Muscle of back (tissue), 11 donors: ENCODE measurements around the gene MAPK8IP2. TPM values are rescaled to one million over a fixed set of nuclear protein-coding genes. Genes with fewer than 3 reads are reported as not detected.
"Not testable (repeated sequence)": the region's sequence is repeated elsewhere in the genome, so short reads cannot be mapped to it uniquely, and the experiment has no call there.

Experiments
- DNase-seq, 3 donors: peaks; one replicate each; pipeline versions ENCODE4 v3.0.0 to v3.0.0-alpha.2; 2013
- polyA plus RNA-seq, 10 donors: library from polyadenylated mRNA; unstranded; fragments of 120-200 nt; gene quantifications; one replicate each; pipeline ENCODE4 v1.2.1, GENCODE V29; 2013; ENCODE audit not compliant: insufficient read length in 10 of 10

The MAPK8IP2 gene
- polyA plus RNA-seq, 10 donors, result 0.24 to 0.70 (median 0.44) TPM

- no peak for DNase-seq
Measured at GRCh38 chr22:50612528-50613221, 12.1 kb downstream of the MAPK8IP2 start.

DNA sequence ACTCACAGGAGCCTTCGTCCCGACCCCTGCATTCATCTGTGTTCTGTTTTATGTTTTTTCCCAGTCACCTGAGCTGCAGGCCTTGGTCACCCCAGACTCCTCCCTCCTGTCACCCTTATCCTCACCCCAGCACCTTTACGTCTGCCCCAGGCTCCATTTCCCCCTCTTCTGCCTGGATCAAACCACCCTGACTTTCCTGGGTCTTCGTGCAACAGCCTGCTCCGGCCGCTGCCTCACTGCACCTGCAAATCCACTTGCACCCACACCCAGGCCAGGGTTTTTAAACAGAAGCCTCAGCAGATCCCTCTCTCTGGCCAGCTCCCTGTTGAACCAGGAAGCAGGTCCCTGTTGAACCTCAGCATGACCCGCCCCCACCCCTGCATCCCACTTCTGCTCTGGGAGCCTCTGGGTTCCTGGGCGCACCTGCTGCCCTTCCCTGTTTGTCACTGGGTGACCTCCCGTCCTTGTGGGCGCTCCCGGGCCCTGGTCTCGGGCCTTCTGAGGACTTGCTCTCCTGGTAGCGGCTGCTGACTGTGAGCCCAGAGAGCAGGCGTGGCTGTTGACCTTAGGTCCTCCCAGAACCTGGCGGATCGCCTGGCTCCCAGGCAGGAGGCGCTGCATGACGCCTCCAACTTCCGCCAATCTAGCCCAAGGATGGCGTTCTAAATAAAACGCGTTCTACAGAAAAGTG is 12.8 kb downstream of the MAPK8IP2 start:
- DNase-seq, result no peak

DNA sequence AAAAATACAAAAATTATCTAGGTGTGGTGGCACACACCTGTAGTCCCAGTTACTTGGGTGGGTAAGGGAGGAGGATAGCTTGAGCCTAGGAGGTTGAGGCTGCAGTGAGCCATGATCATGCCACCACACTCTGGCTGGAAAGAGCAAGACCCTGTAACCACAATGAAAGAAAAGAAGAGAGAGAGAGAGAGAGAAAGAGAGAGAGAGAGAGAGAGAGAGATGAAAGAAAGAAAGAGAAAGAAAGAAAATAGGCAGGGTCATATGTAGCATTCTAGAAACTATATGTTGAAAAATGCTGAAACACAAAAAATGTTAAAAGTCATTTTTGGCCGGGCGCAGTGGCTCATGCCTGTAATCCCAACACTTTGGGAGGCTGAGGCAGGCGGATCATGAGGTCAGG is 13.7 kb downstream of the MAPK8IP2 start:
- not testable (repeated sequence) for DNase-seq

- no peak for DNase-seq
Measured at GRCh38 chr22:50620593-50621355, 20.2 kb downstream of the MAPK8IP2 start.

DNA sequence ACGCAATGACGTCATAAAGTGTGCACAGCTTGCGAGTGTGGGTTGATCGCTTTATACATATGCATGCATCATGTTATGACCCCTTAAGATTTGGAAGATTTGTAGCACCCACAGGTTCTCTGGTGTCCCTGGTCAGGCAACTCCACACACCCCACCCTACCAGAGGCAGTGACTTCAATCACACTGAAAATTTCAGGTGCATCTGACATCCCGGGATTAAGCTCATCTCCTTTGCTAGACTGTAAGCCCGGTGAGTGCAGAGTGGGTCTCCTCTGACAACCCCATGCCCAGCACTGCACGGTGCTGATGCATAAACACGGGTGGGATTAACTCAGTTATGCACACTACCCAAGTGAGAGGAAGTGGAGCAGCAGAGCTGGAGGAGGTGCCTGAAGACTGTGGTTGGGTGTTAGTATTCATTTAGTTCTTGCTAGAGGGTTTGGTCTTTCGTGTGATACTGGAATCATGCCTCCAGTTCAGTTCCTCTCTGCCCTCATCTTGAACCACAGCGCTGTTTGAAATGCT is 20.8 kb downstream of the MAPK8IP2 start:
- no peak for DNase-seq

- no peak for DNase-seq
Measured at GRCh38 chr22:50621948-50622722, 21.5 kb downstream of the MAPK8IP2 start.

GRCh38 chr22:50622723-50623327 is 22.2 kb downstream of the MAPK8IP2 start:
- DNase-seq, result no peak

DNA sequence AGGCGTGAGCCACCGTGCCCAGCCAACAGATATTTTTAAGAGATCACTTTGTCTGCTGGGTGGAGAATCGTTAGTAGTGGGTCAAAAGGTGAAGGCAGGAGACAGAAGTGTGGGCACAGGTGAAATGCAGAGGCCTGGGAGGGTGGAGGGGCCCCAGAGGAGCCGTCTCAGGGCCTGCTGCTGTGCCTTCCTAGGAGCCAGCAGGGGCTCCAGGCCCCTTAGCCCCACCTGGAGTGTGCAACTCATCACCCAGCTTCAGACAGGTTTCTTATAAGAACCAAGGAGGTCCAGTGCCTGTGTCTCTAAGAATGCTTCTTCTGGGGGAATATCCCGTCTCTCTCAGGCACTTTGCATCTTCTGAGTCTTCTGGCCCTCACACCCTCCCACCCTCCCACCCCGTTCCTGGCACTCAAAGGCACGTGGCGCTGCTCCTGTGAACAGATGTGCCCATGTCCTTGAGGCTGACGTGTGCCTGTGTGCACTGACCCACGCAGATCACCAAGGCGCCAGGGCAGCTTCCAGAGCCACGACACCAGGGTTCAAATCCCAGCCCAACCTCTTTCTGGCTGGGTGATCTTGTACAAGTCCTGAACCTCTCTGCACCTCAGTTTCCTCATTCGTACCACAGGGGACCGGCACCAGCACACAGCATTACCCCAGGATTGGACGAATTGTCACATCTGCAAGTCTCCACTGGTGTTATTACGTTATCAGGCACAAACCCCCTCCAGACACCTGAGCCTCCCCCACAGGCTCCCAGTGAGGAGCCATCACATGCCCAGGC is 23.9 kb downstream of the MAPK8IP2 start:
- no peak for DNase-seq

DNA sequence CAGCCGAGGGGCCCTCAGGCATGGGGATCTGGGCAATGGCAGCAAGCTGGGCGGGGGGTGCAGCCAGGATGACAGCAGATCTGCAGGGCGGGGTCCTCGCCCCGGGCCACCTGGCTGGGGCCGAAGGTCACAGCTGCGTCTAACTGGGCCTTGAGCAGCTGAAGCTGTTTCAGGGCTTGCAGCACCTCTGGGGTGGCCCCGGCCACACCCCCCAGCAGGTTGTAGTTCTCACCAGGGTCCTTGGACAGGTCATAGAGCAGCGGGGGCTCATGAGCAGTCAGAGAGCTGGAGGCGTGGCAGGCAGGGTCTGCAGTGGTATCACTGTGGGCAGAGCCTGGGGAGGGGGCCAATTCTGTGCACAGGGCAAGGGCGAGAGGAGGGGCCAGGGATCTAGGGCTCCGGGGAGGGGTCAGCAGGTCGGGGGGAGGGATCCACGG is 24.6 kb downstream of the MAPK8IP2 start:
- DNase-seq, result no peak

GRCh38 chr22:50625568-50626313 is 25.1 kb downstream of the MAPK8IP2 start:
- DNase-seq, result no peak

DNA sequence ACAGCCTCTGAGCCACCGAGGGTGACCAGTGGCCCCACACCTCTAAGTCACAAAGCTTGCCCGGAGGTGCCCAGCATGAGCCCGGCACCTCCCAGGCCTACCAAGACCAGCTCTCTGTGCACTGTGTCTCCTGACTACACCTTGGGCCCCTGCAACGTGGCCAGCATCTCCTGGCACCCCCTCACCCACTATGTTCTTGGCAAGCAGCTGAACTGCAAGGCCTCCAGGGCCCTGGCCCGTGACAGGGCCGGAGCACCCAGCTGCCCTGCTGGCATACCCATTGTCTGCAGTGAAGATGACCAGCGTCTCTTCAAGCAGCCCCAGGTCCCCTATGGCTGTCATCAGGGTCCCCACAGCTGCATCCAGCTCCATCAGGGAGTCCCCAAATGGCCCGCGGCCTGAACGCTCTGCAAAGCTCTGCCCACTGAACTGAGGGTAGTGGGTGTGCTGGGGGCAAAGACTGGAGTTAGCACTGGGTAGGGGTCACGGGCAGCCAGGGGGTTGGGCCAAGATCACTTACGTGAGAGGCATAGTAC is 25.8 kb downstream of the MAPK8IP2 start:
- DNase-seq, result no peak

GRCh38 chr22:50626850-50627641 is 26.5 kb downstream of the MAPK8IP2 start:
- no peak for DNase-seq

DNA sequence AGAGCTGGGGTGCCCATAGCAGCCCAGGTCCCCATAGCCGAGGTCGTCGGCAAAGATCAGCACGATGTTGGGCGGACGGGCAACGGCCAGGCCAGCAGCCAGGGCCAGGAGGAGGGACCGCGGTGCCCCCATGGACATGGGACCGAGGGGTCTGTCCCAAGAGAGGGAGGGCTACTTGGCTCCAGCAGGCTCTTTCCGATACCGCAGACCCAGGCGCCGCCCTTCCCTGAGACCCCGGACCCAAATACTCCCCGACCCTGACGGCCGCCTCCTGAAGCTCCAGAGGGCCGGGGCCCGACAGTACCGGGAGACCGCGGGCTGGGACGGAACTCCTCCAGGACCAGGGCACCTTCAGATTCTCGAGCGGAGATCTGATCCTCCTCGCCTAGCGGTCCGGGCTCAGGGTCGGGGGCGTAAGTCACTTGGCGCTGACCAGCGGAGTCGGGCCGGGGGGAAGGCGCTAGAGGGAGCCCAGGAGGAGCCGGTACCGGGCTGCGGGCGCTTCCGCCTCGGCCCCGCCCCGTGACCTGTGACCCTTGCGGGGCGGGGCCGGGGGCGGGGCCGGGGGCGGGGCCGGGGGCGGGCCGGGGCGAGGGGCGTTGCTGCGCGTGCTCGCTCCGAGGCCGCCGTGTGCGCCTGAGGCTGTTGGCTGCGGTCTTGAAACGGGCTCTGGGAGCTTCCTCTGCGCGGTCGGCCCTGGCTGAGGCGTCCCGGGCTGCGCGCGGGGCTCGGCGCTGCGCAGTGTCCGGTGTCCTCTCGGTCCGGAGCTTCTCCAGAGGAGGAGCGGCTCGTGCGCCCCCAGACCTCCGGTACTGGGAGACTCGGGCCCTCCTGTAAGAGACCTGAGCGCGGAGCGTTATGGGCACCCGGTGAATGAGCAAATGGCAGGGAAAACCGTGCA is 27.3 kb downstream of the MAPK8IP2 start, which contains the start of gene ARSA:
ARSA (minus strand) TSS at position 511 of the 901 bp plus-strand sequence; CDS start at position 138, 373 bp downstream.
- DNase-seq, result peak; percentile 72 to 92 (median 86)

DNA sequence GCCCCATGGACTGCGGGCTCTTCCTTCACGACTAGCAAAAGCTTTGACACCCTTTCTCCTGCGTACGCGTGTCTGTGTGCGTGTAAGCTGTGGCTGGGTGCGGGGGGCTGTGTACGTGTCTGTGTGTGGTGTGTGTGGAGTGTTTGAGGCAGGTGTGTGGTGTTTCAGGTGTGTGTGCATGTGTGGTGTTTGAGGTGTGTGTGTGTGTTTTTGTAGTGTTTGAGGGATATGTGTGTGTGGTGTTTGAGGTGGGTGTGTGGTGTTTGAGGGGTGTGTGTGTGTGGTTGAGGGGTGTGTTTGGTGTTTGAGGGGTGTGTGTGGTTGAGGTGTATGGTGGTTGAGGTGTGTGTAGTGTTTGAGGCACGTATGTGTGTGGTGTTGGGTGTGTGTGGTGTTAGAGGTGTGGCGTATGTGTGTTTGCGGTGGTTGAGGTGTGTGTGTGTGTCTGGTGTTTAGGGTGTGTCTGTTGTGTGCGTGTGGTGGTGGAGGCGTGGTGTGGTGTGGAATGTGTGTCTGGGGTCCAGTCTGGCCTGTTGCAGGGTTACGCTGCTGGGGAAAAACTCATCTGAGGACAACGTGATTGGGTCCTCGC is 28.0 kb downstream of the MAPK8IP2 start:
- DNase-seq, result no peak

GRCh38 chr22:50630376-50630775 is 29.8 kb downstream of the MAPK8IP2 start:
- no peak for DNase-seq

- DNase-seq, result no peak
Measured at GRCh38 chr22:50633086-50633485, 32.5 kb downstream of the MAPK8IP2 start.

- no peak for DNase-seq
Measured at GRCh38 chr22:50633771-50634170, 33.2 kb downstream of the MAPK8IP2 start.
